Stimulated activated CD8-positive, alpha-beta memory T cell treated with anti-CD3 and anti-CD28 coated beads, Interleukin-7, amount 100 ng/mL, for 1 hour (primary cell): Measurements from ENCODE around the gene SYCP1.
"Not testable (repeated sequence)": the region's sequence is repeated elsewhere in the genome, so short reads cannot be mapped to it uniquely, and the experiment has no call there.

Experiments used
- DNase-seq, 2 donors: peaks; one replicate each; pipeline ENCODE4 v3.0.0-alpha.2; 2020; ENCODE audit warnings: low read depth in 2 of 2

Gene SYCP1

GRCh38 chr1:114854693-114855320, at the start of gene SYCP1:
Gene SYCP1 (plus strand): TSS chr1:114854863. CDS start chr1:114855465, 602 bp downstream.
- DNase-seq = no peak

GRCh38 chr1:114819869-114820268, 34.8 kb upstream of the SYCP1 start:
- no peak for DNase-seq

GRCh38 chr1:114820392-114820791, 34.3 kb upstream of the SYCP1 start:
- no peak for DNase-seq

GRCh38 chr1:114821978-114822377, 32.7 kb upstream of the SYCP1 start:
- DNase-seq = no peak

GRCh38 chr1:114828251-114828650, 26.4 kb upstream of the SYCP1 start:
- no peak for DNase-seq

- DNase-seq = not testable (repeated sequence)
Observed at GRCh38 chr1:114830075-114830474, 24.6 kb upstream of the SYCP1 start.

- DNase-seq = no peak
Observed at GRCh38 chr1:114831276-114831994, 23.2 kb upstream of the SYCP1 start.

GRCh38 chr1:114832057-114832456, 22.6 kb upstream of the SYCP1 start:
- DNase-seq = no peak

- DNase-seq = no peak
Observed at GRCh38 chr1:114833421-114833820, 21.2 kb upstream of the SYCP1 start.

GRCh38 chr1:114844270-114844669, 10.4 kb upstream of the SYCP1 start:
- no peak for DNase-seq

GRCh38 chr1:114853584-114853983, 1.1 kb upstream of the SYCP1 start:
- no peak for DNase-seq

GRCh38 chr1:114861384-114861783, 6.7 kb downstream of the SYCP1 start:
- DNase-seq = no peak

- DNase-seq = no peak
Observed at GRCh38 chr1:114892194-114892918, 37.7 kb downstream of the SYCP1 start.

- no peak for DNase-seq
Observed at GRCh38 chr1:114896795-114897194, 42.1 kb downstream of the SYCP1 start.

GRCh38 chr1:114901814-114902213, 47.2 kb downstream of the SYCP1 start:
- no peak for DNase-seq

- DNase-seq = no peak
Observed at GRCh38 chr1:114902343-114902742, 47.7 kb downstream of the SYCP1 start.

GRCh38 chr1:114903480-114903879, 48.8 kb downstream of the SYCP1 start:
- DNase-seq = no peak

- not testable (repeated sequence) for DNase-seq
Observed at GRCh38 chr1:114915720-114916119, 61.1 kb downstream of the SYCP1 start.

- DNase-seq = no peak
Observed at GRCh38 chr1:114926607-114927006, 71.9 kb downstream of the SYCP1 start.

GRCh38 chr1:114927401-114927800, 72.7 kb downstream of the SYCP1 start:
- no peak for DNase-seq

GRCh38 chr1:114956570-114956969, 101.9 kb downstream of the SYCP1 start:
- no peak for DNase-seq

- no peak for DNase-seq
Observed at GRCh38 chr1:114959423-114959822, 104.8 kb downstream of the SYCP1 start.

GRCh38 chr1:114976891-114977290, 122.2 kb downstream of the SYCP1 start:
- DNase-seq = no peak
